OCI-LY1 (cell line): ENCODE measurements around the gene TRIO.

Experiments
- EZH2 ChIP-seq: fragments of 200-600 bp; sonication (generic), shearing (Covaris generic); IDR thresholded peaks from 2 replicates; pipeline ENCODE4 v1.8.0; 2017; ENCODE audit warnings: borderline replicate concordance, mixed run types, mild to moderate bottlenecking, antibody characterized with exemption, low read length, moderate library complexity, mixed read lengths
- TF ChIP-seq, protein P1 (sequence below): fragments of 200-600 bp; sonication (generic), shearing (Covaris generic); IDR thresholded peaks from 2 replicates; pipeline ENCODE4 v1.5.1; 2017; ENCODE audit warnings: mild to moderate bottlenecking, antibody characterized with exemption, low read length, moderate library complexity, mixed read lengths

DNA sequence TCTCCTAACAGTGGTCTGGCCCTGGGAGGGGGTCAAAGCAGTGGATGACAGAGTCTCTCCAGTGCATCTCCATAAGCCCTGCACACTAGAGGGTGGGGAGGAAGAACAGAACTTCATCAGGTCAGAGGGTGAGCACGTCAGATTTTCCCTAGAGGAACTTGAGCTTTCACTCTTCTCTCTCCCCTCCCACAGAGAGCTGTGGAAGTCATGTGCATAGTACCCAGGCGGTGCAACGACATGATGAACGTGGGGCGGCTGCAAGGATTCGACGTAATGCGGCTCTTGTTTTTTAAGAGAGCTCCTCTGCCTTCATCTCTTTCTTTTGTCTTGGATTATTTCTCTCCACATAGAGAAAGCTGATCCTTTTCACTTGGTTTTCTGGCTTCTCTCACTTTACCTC is 338.2 kb downstream of the TRIO start:
- TF ChIP-seq, protein P1, sequence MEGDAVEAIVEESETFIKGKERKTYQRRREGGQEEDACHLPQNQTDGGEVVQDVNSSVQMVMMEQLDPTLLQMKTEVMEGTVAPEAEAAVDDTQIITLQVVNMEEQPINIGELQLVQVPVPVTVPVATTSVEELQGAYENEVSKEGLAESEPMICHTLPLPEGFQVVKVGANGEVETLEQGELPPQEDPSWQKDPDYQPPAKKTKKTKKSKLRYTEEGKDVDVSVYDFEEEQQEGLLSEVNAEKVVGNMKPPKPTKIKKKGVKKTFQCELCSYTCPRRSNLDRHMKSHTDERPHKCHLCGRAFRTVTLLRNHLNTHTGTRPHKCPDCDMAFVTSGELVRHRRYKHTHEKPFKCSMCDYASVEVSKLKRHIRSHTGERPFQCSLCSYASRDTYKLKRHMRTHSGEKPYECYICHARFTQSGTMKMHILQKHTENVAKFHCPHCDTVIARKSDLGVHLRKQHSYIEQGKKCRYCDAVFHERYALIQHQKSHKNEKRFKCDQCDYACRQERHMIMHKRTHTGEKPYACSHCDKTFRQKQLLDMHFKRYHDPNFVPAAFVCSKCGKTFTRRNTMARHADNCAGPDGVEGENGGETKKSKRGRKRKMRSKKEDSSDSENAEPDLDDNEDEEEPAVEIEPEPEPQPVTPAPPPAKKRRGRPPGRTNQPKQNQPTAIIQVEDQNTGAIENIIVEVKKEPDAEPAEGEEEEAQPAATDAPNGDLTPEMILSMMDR = no peak
- no peak for TF ChIP-seq EZH2
